Adrenal gland (tissue), 5 donors: ENCODE results near the gene MAB21L2.

Experiments
- POLR2A ChIP-seq, 2 donors: fragments of 450-650 bp; IDR thresholded peaks; one replicate each; pipeline ENCODE4 v1.6.1; 2017; ENCODE audit warnings: antibody characterized with exemption in 2 of 2, mild to moderate bottlenecking in 2 of 2, moderate library complexity in 1 of 2
- TF ChIP-seq, protein P1 (sequence below), 6 experiments: fragments of 450-650 bp in 4 of 6; fragments of 200-600 bp in 2 of 6; sonication (generic) in 1 of 6; IDR thresholded peaks; 1 replicate in 5 of 6; 2 replicates in 1 of 6; pipeline versions ENCODE4 v1.5.1 to v1.8.0; 2016 to 2021; ENCODE audit warnings: antibody characterized with exemption in 6 of 6, mild to moderate bottlenecking in 2 of 6, moderate library complexity in 1 of 6
- donor health status: DM: no; HTN: no; CAD: no.

- TF ChIP-seq, protein P1, sequence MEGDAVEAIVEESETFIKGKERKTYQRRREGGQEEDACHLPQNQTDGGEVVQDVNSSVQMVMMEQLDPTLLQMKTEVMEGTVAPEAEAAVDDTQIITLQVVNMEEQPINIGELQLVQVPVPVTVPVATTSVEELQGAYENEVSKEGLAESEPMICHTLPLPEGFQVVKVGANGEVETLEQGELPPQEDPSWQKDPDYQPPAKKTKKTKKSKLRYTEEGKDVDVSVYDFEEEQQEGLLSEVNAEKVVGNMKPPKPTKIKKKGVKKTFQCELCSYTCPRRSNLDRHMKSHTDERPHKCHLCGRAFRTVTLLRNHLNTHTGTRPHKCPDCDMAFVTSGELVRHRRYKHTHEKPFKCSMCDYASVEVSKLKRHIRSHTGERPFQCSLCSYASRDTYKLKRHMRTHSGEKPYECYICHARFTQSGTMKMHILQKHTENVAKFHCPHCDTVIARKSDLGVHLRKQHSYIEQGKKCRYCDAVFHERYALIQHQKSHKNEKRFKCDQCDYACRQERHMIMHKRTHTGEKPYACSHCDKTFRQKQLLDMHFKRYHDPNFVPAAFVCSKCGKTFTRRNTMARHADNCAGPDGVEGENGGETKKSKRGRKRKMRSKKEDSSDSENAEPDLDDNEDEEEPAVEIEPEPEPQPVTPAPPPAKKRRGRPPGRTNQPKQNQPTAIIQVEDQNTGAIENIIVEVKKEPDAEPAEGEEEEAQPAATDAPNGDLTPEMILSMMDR (IDR thresholded peaks at IDR 0.05), result no peak
- no peak for TF ChIP-seq POLR2A (IDR thresholded peaks at IDR 0.05)
Measured at GRCh38 chr4:150583287-150584110, 1.5 kb downstream of the MAB21L2 start.
